Measurements from ENCODE around the gene AOC2. TPM values are rescaled to one million over a fixed set of nuclear protein-coding genes. Genes with fewer than 3 reads are reported as not detected.

Gene AOC2
- total and polyA plus RNA-seq, 2 of the 13 experiments (the other 11 are each of a cell fraction or from before 2014, with no cell fraction given), result 1.2 to 3.3 TPM

GRCh38 chr17:42843358-42843934, 934 bp upstream of the AOC2 start (continued):
- TF ChIP-seq CBX1 (IDR thresholded peaks at IDR 0.05; ENCODE audit: low read depth), result no peak
- no peak; the same call in 1 of the 2 replicates for TF ChIP-seq SAFB2 (CRISPR knock-in tag; IDR thresholded peaks at IDR 0.05; ENCODE audit: borderline replicate concordance, low read depth)
- peak; percentile 24; the same call in 1 of the 2 replicates for TF ChIP-seq SOX5 (CRISPR knock-in tag; IDR thresholded peaks at IDR 0.05; ENCODE audit: borderline replicate concordance)
- TF ChIP-seq ISX (CRISPR knock-in tag; conservative IDR thresholded peaks at IDR 0.05), result no peak
- no peak for TF ChIP-seq RFX3 (CRISPR knock-in tag; IDR thresholded peaks at IDR 0.05)
- TF ChIP-seq SATB2 (CRISPR knock-in tag; IDR thresholded peaks at IDR 0.05), result 0 out of 2 replicates have a peak, but pooled peaks have one; percentile 29
- no peak for TF ChIP-seq ZNF232 (CRISPR knock-in tag; IDR thresholded peaks at IDR 0.05; ENCODE audit: borderline replicate concordance)
- 0 out of 2 replicates have a peak, but pooled peaks have one; percentile 41 for TF ChIP-seq ZBTB25 (CRISPR knock-in tag; IDR thresholded peaks at IDR 0.05)
- TF ChIP-seq ZFP90 (CRISPR knock-in tag; IDR thresholded peaks at IDR 0.05; ENCODE audit: borderline replicate concordance), result peak; percentile 36; the same call in 1 of the 2 replicates
- no peak for TF ChIP-seq ZNF383 (CRISPR knock-in tag; IDR thresholded peaks at IDR 0.05; ENCODE audit: borderline replicate concordance)
- TF ChIP-seq ZNF326 (CRISPR knock-in tag; IDR thresholded peaks at IDR 0.05; ENCODE audit: borderline replicate concordance), result no peak
- TF ChIP-seq ZBTB43 (CRISPR knock-in tag; conservative IDR thresholded peaks at IDR 0.05), result no peak
- TF ChIP-seq ZBTB8A (CRISPR knock-in tag; IDR thresholded peaks at IDR 0.05; ENCODE audit: borderline replicate concordance, low read depth), result no peak
- TF ChIP-seq SIN3B (IDR thresholded peaks at IDR 0.05; ENCODE audit: low read length), result peak; percentile 49; the same call in 1 of the 2 replicates
- TF ChIP-seq ZNF275 (CRISPR knock-in tag; IDR thresholded peaks at IDR 0.05; ENCODE audit: borderline replicate concordance), result no peak
- no peak for TF ChIP-seq ZNF362 (CRISPR knock-in tag; IDR thresholded peaks at IDR 0.05; ENCODE audit: borderline replicate concordance)
- peak; percentile 74 for TF ChIP-seq KDM3A (CRISPR knock-in tag; IDR thresholded peaks at IDR 0.05; ENCODE audit: low read depth)
- no peak for TF ChIP-seq PCBP2 (optimal IDR thresholded peaks at IDR 0.05; ENCODE audit: low read depth, low read length, poor library complexity, severe bottlenecking)
- TF ChIP-seq ZNF891 (CRISPR knock-in tag; IDR thresholded peaks at IDR 0.05), result no peak
- TF ChIP-seq ZFYVE20 (CRISPR knock-in tag; IDR thresholded peaks at IDR 0.05; ENCODE audit: borderline replicate concordance, low read depth), result no peak
- TF ChIP-seq ZNF329 (CRISPR knock-in tag; IDR thresholded peaks at IDR 0.05; ENCODE audit: low read depth), result no peak
- TF ChIP-seq ZNF776 (CRISPR knock-in tag; IDR thresholded peaks at IDR 0.05), result no peak
- no peak for TF ChIP-seq ZNF274 (CRISPR knock-in tag; IDR thresholded peaks at IDR 0.05)
- TF ChIP-seq CENPBD1 (CRISPR knock-in tag; IDR thresholded peaks at IDR 0.05; ENCODE audit: borderline replicate concordance, low read depth), result no peak
- peak; percentile 97 for TF ChIP-seq RAD21 (CRISPR knock-in tag; IDR thresholded peaks at IDR 0.05)
- peak; percentile 100 for TF ChIP-seq STAG1 (CRISPR knock-in tag; IDR thresholded peaks at IDR 0.05)
- 0 out of 2 replicates have a peak, but pooled peaks have one; percentile 27 for TF ChIP-seq NFIC (IDR thresholded peaks at IDR 0.05; ENCODE audit: low read length)

Measured in HepG2 (cell line).